Mucosa of gallbladder (tissue), 1 donor: ENCODE data around the gene GLI1. TPM values are rescaled to one million over a fixed set of nuclear protein-coding genes. Genes with fewer than 3 reads are reported as not detected.

Experiments used
- DNase-seq: peaks from one replicate; pipeline ENCODE4 v3.0.0-alpha.2; 2020; ENCODE audit warnings: low spot score
- total RNA-seq: library from RNA; stranded (reverse); gene quantifications from one replicate; pipeline ENCODE4 v1.2.1, GENCODE V29; 2021
- donor health status: DM: no; HTN: no; CAD: no.

The GLI1 gene
- total RNA-seq, 1 donor from 2014 or later: 6.2 TPM

DNA sequence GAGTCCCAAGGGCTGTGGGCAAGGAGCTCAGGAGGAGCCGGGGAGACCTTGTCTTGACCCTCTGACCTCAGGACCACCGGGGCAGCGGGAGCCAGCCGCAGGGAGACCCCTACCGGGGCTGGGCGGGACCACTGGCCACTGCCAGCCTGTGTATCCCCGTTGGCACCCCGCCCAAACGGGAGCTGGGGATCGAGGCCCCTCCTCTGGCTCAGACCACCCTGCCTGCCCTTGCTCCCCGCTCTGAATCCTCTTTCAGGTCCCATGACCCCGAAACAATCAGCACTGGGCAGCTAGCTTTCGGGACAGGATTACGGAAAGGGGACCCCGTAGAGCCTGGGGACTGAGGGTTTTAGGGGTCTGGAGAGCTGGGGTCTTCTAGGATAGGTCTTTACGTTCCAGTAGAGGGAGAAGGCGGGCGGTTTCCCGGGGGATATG is 1.3 kb downstream of the GLI1 start:
- DNase-seq: no peak

DNA sequence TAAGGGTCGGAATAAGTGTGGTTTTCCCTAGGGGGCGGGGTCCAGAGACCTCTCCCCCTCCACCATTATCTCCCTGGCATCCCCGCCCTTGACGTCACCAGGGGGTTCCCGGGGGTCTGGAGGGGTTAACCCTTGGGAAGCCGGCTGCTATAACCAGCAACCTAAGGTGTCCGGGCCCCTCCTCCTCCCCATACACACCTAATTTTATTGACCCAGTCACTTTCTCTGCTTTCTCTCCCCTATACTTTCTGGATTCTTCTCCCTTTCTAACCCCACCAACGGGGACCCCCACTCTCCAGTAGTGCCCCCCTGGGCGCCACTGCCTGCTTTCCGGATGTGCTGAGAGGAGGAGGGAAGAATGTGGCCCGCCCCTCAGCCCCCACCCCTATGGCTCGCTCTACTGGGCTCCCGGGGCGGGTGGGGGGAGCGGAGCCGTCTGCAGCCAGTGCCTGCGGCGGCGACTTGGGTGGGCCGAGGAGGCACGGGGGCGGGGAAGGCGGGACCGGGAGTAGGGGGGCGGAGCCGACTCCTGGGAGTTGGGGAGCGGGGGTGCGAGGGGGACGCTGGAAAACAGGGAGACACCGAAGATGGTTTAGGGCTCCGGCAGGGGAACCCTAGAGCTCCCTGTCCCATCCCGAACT is 1.8 kb downstream of the GLI1 start:
- peak; percentile 58 for DNase-seq

DNA sequence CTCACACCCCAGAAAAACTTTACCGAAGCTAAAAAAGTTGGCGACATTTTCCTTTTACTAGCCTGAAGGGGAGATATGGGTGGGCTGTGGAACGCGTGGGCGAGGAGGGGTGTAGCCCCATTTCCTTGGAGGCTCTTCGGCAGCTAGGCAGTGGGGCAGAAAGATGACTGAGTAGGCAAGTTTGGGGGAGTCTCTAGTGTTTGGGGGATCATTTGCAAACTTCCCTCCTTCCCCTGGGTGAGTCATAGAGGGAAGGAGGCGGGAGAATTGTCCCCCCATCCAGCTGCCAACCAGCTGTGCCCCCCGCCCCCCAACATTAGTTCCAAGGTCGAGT is 2.3 kb downstream of the GLI1 start:
- no peak for DNase-seq

DNA sequence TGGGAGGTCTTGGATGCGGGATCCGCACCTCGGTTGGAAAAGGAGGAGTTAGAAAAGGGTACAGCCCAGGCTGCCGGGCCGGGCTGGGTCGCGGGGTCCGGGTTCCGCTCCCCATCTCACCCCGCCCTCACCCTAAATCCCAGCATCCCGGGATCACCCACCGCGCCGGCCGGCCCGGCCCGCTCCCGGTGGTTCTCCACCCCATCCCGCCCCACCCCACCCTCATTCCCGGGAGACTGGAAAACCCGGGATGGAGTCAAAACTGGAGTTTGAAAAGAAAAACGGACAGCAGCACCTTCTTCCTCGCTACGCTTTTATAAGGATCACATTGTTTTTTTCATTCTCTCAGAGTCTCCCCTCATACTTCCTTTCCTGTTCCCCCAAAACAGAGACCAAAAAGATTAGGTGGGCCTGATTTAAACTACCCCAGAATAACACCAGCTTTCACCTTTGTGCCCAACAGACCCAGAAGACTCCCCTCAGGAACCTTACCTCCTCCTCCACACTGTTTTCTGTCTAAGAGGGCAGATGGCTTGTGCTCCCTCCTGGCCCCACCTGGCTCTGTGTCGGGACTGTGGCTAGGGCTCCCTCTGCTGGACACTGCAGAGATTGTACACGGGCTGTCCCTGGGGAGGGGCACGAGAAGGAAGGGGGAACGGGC is 2.8 kb downstream of the GLI1 start:
- DNase-seq: peak; percentile 85

GRCh38 chr12:57462912-57463253 is 3.3 kb downstream of the GLI1 start:
- no peak for DNase-seq

DNA sequence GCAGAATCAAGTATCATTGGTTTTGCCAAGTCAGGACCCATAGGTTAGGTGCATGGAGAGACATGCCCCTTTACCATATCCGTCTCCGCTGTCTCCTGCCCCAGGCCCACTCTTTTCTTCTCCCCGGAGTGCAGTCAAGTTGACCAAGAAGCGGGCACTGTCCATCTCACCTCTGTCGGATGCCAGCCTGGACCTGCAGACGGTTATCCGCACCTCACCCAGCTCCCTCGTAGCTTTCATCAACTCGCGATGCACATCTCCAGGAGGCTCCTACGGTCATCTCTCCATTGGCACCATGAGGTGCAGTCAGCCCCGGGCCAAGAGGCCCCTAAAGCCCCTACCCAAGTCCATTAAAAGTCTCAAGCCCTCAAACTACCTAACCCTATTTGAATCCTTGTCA is 5.0 kb downstream of the GLI1 start:
- no peak for DNase-seq

DNA sequence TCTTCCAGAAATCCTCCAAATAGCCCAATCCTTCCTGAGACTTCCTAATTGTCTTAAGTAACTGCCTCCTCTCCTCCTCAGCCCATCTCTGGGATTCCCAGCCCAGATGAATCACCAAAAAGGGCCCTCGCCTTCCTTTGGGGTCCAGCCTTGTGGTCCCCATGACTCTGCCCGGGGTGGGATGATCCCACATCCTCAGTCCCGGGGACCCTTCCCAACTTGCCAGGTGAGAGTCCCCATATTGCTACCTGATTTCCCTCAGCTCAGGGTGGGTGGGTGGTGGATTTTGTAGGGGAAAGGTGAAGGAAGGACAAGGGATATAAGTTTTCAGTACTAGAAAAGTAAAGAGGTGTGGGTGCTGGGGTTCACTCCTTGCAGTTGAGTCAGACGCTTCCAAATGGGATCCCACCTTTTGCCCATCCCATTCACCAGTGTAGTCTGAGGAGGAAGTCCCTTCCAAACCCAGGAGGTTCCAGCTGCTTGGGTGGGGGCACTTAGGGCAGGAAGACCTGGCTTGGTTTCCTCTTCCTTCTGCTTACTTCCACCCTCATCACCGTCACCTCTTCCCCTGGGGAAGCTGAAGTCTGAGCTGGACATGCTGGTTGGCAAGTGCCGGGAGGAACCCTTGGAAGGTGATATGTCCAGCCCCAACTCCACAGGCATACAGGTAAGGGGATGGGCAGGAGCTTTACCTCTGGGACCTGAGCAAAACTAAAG is 5.6 kb downstream of the GLI1 start:
- no peak for DNase-seq

DNA sequence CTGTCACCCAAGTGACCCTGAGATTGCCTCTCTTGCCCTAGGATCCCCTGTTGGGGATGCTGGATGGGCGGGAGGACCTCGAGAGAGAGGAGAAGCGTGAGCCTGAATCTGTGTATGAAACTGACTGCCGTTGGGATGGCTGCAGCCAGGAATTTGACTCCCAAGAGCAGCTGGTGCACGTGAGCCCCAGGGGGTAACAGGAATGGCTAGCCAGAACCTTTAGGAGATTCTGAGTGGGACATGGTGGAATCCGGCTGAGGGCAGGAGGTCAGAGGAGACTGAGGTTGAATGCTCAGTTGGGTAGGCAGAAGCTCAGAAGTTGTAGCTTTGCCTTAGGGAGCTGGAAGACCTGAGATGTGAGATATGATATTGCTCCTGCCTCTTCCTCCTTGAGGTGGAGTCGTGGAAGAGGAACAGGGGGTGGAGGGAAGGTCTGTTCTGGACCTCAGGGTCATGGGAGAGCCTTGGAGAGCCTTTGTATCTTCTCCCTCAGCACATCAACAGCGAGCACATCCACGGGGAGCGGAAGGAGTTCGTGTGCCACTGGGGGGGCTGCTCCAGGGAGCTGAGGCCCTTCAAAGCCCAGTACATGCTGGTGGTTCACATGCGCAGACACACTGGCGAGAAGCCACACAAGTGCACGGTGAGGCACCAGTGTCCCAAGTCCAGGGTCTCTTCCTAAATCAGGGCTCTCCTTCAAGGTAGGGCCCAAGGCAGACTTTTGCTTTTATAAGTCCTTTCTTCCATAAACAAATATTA is 6.3 kb downstream of the GLI1 start:
- DNase-seq: no peak

DNA sequence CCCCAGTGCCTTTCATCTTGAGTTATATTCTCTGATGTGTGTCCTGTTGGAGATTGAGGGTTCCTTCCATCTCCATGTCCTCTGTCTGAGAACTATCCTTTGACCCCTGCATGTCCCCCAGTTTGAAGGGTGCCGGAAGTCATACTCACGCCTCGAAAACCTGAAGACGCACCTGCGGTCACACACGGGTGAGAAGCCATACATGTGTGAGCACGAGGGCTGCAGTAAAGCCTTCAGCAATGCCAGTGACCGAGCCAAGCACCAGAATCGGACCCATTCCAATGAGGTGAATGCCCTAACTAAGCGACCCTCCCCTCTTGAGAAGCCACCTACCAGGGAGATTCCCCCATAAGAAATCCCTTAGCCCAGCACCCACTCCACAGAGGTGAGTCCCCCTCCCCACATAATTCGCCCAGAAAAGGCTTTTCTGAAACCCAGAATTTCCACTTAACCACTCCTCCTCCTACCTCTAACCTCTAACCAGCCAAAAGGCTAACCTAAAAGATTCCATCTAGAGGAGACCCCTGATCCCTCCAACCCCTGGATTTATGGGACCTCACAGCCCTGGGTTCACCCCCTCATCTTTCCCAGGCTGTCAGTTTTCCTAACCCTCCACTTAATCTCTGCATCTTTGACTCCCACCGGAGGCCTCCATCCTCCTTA is 7.8 kb downstream of the GLI1 start:
- DNase-seq: no peak

DNA sequence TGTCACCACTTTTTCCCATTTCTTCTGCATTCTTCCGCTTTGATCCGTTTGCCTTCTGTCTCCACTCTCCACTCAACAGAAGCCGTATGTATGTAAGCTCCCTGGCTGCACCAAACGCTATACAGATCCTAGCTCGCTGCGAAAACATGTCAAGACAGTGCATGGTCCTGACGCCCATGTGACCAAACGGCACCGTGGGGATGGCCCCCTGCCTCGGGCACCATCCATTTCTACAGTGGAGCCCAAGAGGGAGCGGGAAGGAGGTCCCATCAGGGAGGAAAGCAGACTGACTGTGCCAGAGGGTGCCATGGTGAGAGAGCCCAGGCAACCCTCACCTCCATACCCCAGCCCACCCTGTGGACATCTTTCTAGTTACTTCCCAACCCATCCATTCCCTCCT is 8.3 kb downstream of the GLI1 start:
- no peak for DNase-seq

GRCh38 chr12:57469296-57470164 is 9.9 kb downstream of the GLI1 start:
- DNase-seq: no peak

GRCh38 chr12:57470286-57470969 is 10.8 kb downstream of the GLI1 start:
- no peak for DNase-seq

DNA sequence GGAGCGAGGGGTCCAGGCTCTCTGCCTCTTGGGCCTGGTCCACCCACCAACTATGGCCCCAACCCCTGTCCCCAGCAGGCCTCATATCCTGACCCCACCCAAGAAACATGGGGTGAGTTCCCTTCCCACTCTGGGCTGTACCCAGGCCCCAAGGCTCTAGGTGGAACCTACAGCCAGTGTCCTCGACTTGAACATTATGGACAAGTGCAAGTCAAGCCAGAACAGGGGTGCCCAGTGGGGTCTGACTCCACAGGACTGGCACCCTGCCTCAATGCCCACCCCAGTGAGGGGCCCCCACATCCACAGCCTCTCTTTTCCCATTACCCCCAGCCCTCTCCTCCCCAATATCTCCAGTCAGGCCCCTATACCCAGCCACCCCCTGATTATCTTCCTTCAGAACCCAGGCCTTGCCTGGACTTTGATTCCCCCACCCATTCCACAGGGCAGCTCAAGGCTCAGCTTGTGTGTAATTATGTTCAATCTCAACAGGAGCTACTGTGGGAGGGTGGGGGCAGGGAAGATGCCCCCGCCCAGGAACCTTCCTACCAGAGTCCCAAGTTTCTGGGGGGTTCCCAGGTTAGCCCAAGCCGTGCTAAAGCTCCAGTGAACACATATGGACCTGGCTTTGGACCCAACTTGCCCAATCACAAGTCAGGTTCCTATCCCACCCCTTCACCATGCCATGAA is 11.5 kb downstream of the GLI1 start:
- no peak for DNase-seq

DNA sequence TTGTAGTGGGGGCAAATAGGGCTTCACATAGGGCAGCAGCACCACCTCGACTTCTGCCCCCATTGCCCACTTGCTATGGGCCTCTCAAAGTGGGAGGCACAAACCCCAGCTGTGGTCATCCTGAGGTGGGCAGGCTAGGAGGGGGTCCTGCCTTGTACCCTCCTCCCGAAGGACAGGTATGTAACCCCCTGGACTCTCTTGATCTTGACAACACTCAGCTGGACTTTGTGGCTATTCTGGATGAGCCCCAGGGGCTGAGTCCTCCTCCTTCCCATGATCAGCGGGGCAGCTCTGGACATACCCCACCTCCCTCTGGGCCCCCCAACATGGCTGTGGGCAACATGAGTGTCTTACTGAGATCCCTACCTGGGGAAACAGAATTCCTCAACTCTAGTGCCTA is 12.1 kb downstream of the GLI1 start:
- DNase-seq: no peak

DNA sequence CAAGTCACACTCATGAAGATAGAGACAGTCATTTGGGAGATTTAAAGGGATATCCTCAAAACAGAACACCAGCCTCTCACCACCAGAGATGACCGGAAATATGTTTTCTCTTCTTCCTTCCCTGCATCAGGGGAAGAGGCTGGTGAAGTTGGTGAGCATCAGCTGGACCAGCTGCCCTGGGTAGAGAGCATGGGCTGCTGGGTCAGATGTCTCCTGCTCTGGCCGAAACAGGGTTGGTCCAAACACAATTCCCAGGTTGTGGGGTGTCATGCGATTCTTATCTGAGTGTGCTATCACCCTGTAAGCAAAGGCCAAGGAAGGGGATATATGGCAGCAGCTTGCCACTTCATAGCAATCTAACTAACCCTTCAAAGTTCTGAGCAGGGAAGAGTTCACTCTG is 12.8 kb downstream of the GLI1 start:
- DNase-seq: no peak

- DNase-seq: no peak
Measured at GRCh38 chr12:57473392-57473791, 13.8 kb downstream of the GLI1 start.

GRCh38 chr12:57473886-57474285 is 14.3 kb downstream of the GLI1 start:
- DNase-seq: no peak

- no peak for DNase-seq
Measured at GRCh38 chr12:57474430-57474829, 14.8 kb downstream of the GLI1 start.

DNA sequence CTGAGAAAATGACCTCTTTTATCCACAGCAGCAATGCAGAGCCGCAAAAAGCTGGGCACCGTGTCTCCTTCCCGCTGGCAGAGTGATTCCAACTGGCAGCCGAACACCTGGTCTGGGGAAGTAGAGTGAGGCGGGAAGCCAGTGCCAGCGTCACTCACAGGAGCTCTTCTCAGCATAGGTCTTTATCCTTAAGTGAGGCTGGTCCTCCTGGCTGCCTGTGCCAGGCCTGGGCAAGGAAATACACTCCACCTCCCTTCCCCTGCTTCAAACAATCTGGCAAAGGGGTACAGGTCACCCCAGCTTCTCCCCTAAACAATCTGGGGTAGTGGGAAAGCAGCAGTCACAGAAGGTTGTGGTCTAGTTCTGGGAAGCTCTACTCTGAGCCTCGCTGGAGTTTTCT is 15.3 kb downstream of the GLI1 start:
- DNase-seq: no peak
